H1 (cell line): ENCODE measurements around the gene HIPK2. TPM values are rescaled to one million over a fixed set of nuclear protein-coding genes. Genes with fewer than 3 reads are reported as not detected.

Experiments
- CTCF ChIA-PET: fragments of 300-600 bp; sonication (Branson Sonifier 250); formaldehyde crosslinking; loops from one replicate; lab custom pipeline; 2021; ENCODE audit not compliant: partially characterized antibody; lab: Charles Lee
- POLR2A ChIA-PET: fragments of 300-600 bp; sonication (Branson Sonifier 250); formaldehyde crosslinking; loops from one replicate; lab custom pipeline; 2021; ENCODE audit warnings: inconsistent platforms; ENCODE audit not compliant: partially characterized antibody; lab: Charles Lee
- DNase-seq, 2 experiments: peaks; one replicate each; pipeline versions ENCODE4 v3.0.0 to v3.0.0-alpha.2; 2010 to 2022; ENCODE audit warnings: low spot score in 2 of 2, low read depth in 1 of 2, mixed read lengths in 1 of 2
- FAIRE-seq: peaks from 2 replicates; lab custom pipeline; 2011; peaks lifted over from hg19 to GRCh38; lab: Jason Lieb, UNC
- H2AFZ ChIP-seq: 2 replicates; pipeline ENCODE4 v1.8.1; 2012; ENCODE audit warnings: low read length, inconsistent platforms
- H2AK5ac ChIP-seq: 2 replicates; pipeline ENCODE4 v1.6.1; 2013; ENCODE audit warnings: low read depth, low read length
- H2BK120ac ChIP-seq: replicated peaks from 2 replicates; pipeline ENCODE3; 2013; ENCODE audit warnings: low read depth, low read length, inconsistent platforms
- H2BK12ac ChIP-seq: 2 replicates; pipeline ENCODE4 v1.6.1; 2013; ENCODE audit warnings: low read depth, low read length
- H2BK15ac ChIP-seq: 2 replicates; pipeline ENCODE4 v1.6.1; 2013; ENCODE audit warnings: low read length
- H2BK20ac ChIP-seq: 2 replicates; pipeline ENCODE4 v1.6.1; 2013; ENCODE audit warnings: low read length
- H2BK5ac ChIP-seq: 2 replicates; pipeline ENCODE4 v1.6.1; 2013; ENCODE audit warnings: low read depth, low read length
- H3K14ac ChIP-seq: 2 replicates; pipeline ENCODE4 v1.6.1; 2013; ENCODE audit warnings: inconsistent platforms; ENCODE audit not compliant: insufficient read length
- H3K18ac ChIP-seq: 2 replicates; pipeline ENCODE4 v1.6.1; 2013; ENCODE audit warnings: low read length; ENCODE audit errors: extremely low read depth
- H3K23ac ChIP-seq: 2 replicates; pipeline ENCODE4 v1.6.1; 2013; ENCODE audit warnings: inconsistent platforms; ENCODE audit not compliant: insufficient read length
- H3K23me2 ChIP-seq: 2 replicates; pipeline ENCODE4 v1.6.1; 2013; ENCODE audit warnings: low read depth, low read length
- H3K27ac ChIP-seq: 2 replicates; pipeline ENCODE4 v1.6.1; 2011; ENCODE audit warnings: low read depth, low read length, inconsistent platforms
- H3K27me3 ChIP-seq, 4 experiments: replicated peaks in 1 of 4; 1 replicate in 1 of 4; 2 replicates in 3 of 4; pipeline versions ENCODE4 v1.6.1 to v1.8.1; 2011 to 2013; ENCODE audit warnings: low read length in 3 of 4, mild to moderate bottlenecking in 3 of 4, inconsistent platforms in 2 of 4, mixed read lengths in 2 of 4, moderate library complexity in 1 of 4; ENCODE audit not compliant: control insufficient read depth in 3 of 4, insufficient read depth in 3 of 4; ENCODE audit errors: extremely low read depth in 1 of 4
- H3K36me3 ChIP-seq, 4 experiments: 2 replicates each; pipeline versions ENCODE4 v1.6.1 to v1.8.1; 2011 to 2013; ENCODE audit warnings: mild to moderate bottlenecking in 4 of 4, low read length in 3 of 4, moderate library complexity in 2 of 4, control low read depth in 1 of 4, inconsistent platforms in 1 of 4; ENCODE audit not compliant: insufficient read depth in 4 of 4, control insufficient read depth in 2 of 4
- H3K4ac ChIP-seq: replicated peaks from 2 replicates; pipeline ENCODE3; 2013; ENCODE audit warnings: low read length, low read depth, mixed read lengths, inconsistent platforms; ENCODE audit not compliant: insufficient read length
- H3K4me1 ChIP-seq, 4 experiments: replicated peaks in 1 of 4; 1 replicate in 1 of 4; 2 replicates in 3 of 4; pipeline versions ENCODE4 v1.6.1 to v1.8.1; 2011 to 2013; ENCODE audit warnings: low read length in 3 of 4, inconsistent platforms in 2 of 4, mixed read lengths in 1 of 4; ENCODE audit not compliant: insufficient read depth in 4 of 4, control insufficient read depth in 3 of 4
- H3K4me2 ChIP-seq, 2 experiments: 2 replicates each; pipeline versions ENCODE4 v1.6.1 to v1.8.1; 2011 to 2013; ENCODE audit warnings: low read depth in 2 of 2, low read length in 2 of 2, control low read depth in 1 of 2, inconsistent platforms in 1 of 2, mild to moderate bottlenecking in 1 of 2; ENCODE audit not compliant: insufficient read depth in 1 of 2
- H3K4me3 ChIP-seq, 4 experiments: fragments of 200-600, 300-600 bp in 1 of 4; sonication (generic), shearing (Covaris generic), sonication (Bioruptor Twin) in 1 of 4; 2 replicates each; pipeline versions ENCODE4 v1.5.1 to v1.8.1; 2011 to 2016; ENCODE audit warnings: low read length in 4 of 4, low read depth in 3 of 4, control low read depth in 2 of 4, inconsistent platforms in 2 of 4, mild to moderate bottlenecking in 2 of 4, mixed read lengths in 1 of 4, moderate library complexity in 1 of 4; ENCODE audit not compliant: insufficient read depth in 2 of 4; ENCODE audit errors: extremely low read depth in 1 of 4
- H3K56ac ChIP-seq: replicated peaks from 2 replicates; pipeline ENCODE3; 2013; ENCODE audit warnings: low read depth, mild to moderate bottlenecking, mixed read lengths, low read length, inconsistent platforms; ENCODE audit not compliant: insufficient read length
- H3K79me1 ChIP-seq: 2 replicates; pipeline ENCODE4 v1.6.1; 2013; ENCODE audit warnings: low read depth, low read length, control low read depth
- H3K79me2 ChIP-seq, 2 experiments: 2 replicates each; pipeline versions ENCODE4 v1.6.1 to v1.8.1; 2012 to 2013; ENCODE audit warnings: low read length in 2 of 2, mild to moderate bottlenecking in 2 of 2, inconsistent platforms in 1 of 2; ENCODE audit not compliant: insufficient read depth in 2 of 2, control insufficient read depth in 1 of 2
- H3K9ac ChIP-seq, 4 experiments: replicated peaks in 1 of 4; 1 replicate in 1 of 4; 2 replicates in 3 of 4; pipeline versions ENCODE4 v1.6.1 to v1.8.1; 2011 to 2013; ENCODE audit warnings: low read depth in 3 of 4, low read length in 3 of 4, control low read depth in 2 of 4, mild to moderate bottlenecking in 2 of 4, moderate library complexity in 2 of 4, inconsistent platforms in 1 of 4; ENCODE audit errors: extremely low read depth in 1 of 4
- H3K9me3 ChIP-seq, 2 experiments: 2 replicates each; pipeline versions ENCODE4 v1.6.1 to v1.8.1; 2012 to 2013; ENCODE audit warnings: mild to moderate bottlenecking in 2 of 2, moderate library complexity in 2 of 2, control low read depth in 1 of 2, inconsistent platforms in 1 of 2, low read depth in 1 of 2, low read length in 1 of 2, mixed read lengths in 1 of 2; ENCODE audit not compliant: insufficient read depth in 2 of 2
- H4K20me1 ChIP-seq, 2 experiments: replicated peaks in 1 of 2; 2 replicates each; pipeline versions ENCODE3 to v1.8.1; 2011 to 2013; ENCODE audit warnings: inconsistent platforms in 2 of 2, low read length in 2 of 2, mild to moderate bottlenecking in 1 of 2; ENCODE audit not compliant: insufficient read depth in 2 of 2, control insufficient read depth in 1 of 2
- H4K5ac ChIP-seq: 2 replicates; pipeline ENCODE4 v1.6.1; 2013; ENCODE audit warnings: low read length, low read depth, mixed read lengths, inconsistent platforms; ENCODE audit not compliant: insufficient read length
- H4K8ac ChIP-seq: 2 replicates; pipeline ENCODE4 v1.8.0; 2013; ENCODE audit warnings: mild to moderate bottlenecking, moderate library complexity, low read length, inconsistent platforms; ENCODE audit not compliant: insufficient read depth; ENCODE audit errors: extremely low read depth
- H4K91ac ChIP-seq: replicated peaks from 2 replicates; pipeline ENCODE3; 2013; ENCODE audit warnings: low read length, mixed read lengths, inconsistent platforms; ENCODE audit not compliant: insufficient read length
- ATF3 ChIP-seq: IDR thresholded peaks from 2 replicates; pipeline ENCODE4 v1.6.1; 2011; ENCODE audit warnings: low read depth, mild to moderate bottlenecking, low read length; ENCODE audit not compliant: insufficient read depth
- BCL11A ChIP-seq, 2 experiments: IDR thresholded peaks; one replicate each; pipeline ENCODE4 v1.6.1; 2011; ENCODE audit warnings: low read depth in 2 of 2, low read length in 2 of 2, mild to moderate bottlenecking in 2 of 2
- BRCA1 ChIP-seq: IDR thresholded peaks from 2 replicates; pipeline ENCODE4 v1.6.1; 2012; ENCODE audit warnings: low read depth, low read length, improper control_type of control experiment
- FOSL1 ChIP-seq: IDR thresholded peaks from 2 replicates; pipeline ENCODE4 v1.6.1; 2011; ENCODE audit warnings: mild to moderate bottlenecking, low read depth, low read length, moderate library complexity; ENCODE audit not compliant: insufficient read depth
- JUN ChIP-seq: IDR thresholded peaks from 2 replicates; pipeline ENCODE4 v1.6.1; 2011; ENCODE audit warnings: low read depth, mild to moderate bottlenecking, improper control_type of control experiment, low read length
- POU5F1 ChIP-seq: IDR thresholded peaks from 2 replicates; pipeline ENCODE4 v1.6.1; 2011; ENCODE audit warnings: low read depth, mild to moderate bottlenecking, low read length, moderate library complexity
- RFX5 ChIP-seq: IDR thresholded peaks from 2 replicates; pipeline ENCODE4 v1.6.1; 2011; ENCODE audit warnings: low read depth, low read length, improper control_type of control experiment, borderline replicate concordance
- TAF7 ChIP-seq: optimal IDR thresholded peaks from 2 replicates; pipeline ENCODE3; 2011; ENCODE audit warnings: low read depth, mild to moderate bottlenecking, inconsistent platforms, low read length, moderate library complexity, borderline replicate concordance
- YY1 ChIP-seq: IDR thresholded peaks from 2 replicates; pipeline ENCODE4 v1.6.1; 2011; ENCODE audit warnings: low read depth, mild to moderate bottlenecking, low read length
- ZNF274 ChIP-seq: IDR thresholded peaks from 2 replicates; pipeline ENCODE4 v1.7.0; 2012; ENCODE audit warnings: low read length, borderline replicate concordance; ENCODE audit errors: extremely low read depth
- WGBS, 2 experiments: shearing (Covaris generic) in 1 of 2; methylation state at CpG; one replicate each; pipeline versions ENCODE4 v1.1.6 to v1.1.7; 2013 to 2015; ENCODE audit warnings: low lambda C conversion rate in 2 of 2, mixed read lengths in 2 of 2, inconsistent platforms in 1 of 2, low coverage in 1 of 2, missing lambda C conversion rate in 1 of 2; ENCODE audit not compliant: insufficient replicate concordance in 2 of 2, insufficient coverage in 1 of 2, insufficient read length in 1 of 2; ENCODE audit errors: extremely low coverage in 1 of 2, missing lambda C conversion rate in 1 of 2; 5-methylcytosine and 5-hydroxymethylcytosine counted together
- polyA plus RNA-seq, 7 experiments: library from polyadenylated mRNA; depleted of rRNA in 3 of 7; stranded (reverse) in 5 of 7; unstranded in 2 of 7; fragments of >200 nt in 5 of 7; fragments of 200-250 nt in 2 of 7; gene quantifications; 1 replicate in 5 of 7; 2 replicates in 1 of 7; 4 replicates in 1 of 7; pipeline versions ENCODE4 v1.2.1 to v1.2.3, GENCODE V29; 2011 to 2013; ENCODE audit warnings: missing spikeins in 2 of 7, mixed read lengths in 2 of 7
- total RNA-seq: library from RNA; stranded (reverse); fragmentation: NEBNext Ultra II Directional; extraction: Animal tissue kit (Norgen Biotek cat#: 25700); gene quantifications from 2 replicates; pipeline ENCODE4 v1.2.1, GENCODE V29; 2021

The HIPK2 gene
- total and polyA plus RNA-seq, 2 of the 8 experiments (the other 6 are each of a cell fraction or from before 2014, with no cell fraction given) = 8.3 to 24.3 TPM

DNA sequence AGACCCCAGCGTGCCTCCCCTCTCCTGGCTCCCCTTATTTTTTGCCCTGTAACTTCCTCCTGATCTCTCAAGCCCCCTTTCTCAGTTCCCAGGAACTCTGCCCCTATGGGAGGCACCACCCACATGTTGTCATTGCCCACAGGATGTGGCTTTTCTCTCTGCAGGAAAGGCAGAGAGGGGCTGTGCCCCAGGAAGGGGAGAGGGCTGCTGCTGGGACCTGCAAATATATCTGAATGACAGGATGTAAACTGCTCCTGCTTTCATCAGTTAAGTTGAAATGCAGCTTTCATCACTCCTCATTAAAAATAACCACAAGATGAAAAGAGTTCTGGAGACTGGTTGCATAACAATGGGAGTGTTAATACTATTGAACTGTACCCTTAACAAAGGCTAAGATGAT, 151.0 kb downstream of the HIPK2 start:
- H3K18ac ChIP-seq = no peak overlapping the region
- peaks cover 0 to 7% (median 2%) of the 10 kb centered on the region in 4 experiments; a peak in 3 of 8 replicates for H3K36me3 ChIP-seq
- no peaks in the 10 kb centered on the region for H3K27me3 ChIP-seq
- no peak overlapping the region for H2BK120ac ChIP-seq
- H3K4ac ChIP-seq = no peak overlapping the region
- H3K9me3 ChIP-seq = no peaks in the 10 kb centered on the region
- H4K8ac ChIP-seq = no peak overlapping the region
- no peak overlapping the region for H3K23ac ChIP-seq
- no peak overlapping the region for H3K27ac ChIP-seq
- H3K4me1 ChIP-seq = peaks cover 0 to 5% (median 2%) of the 10 kb centered on the region in 4 experiments; a peak in 3 of 7 replicates
- no peak overlapping the region for H3K4me2 ChIP-seq
- H4K20me1 ChIP-seq = no peaks in the 10 kb centered on the region
- no peak overlapping the region for H2AFZ ChIP-seq
- WGBS, 2 experiments = 88% methylated on average over 1 of the region's 1 CpG; no CpG with 5 or more reads in 1 of the 2 experiments
- H4K5ac ChIP-seq = no peak overlapping the region
- H3K79me1 ChIP-seq = no peaks in the 10 kb centered on the region
- no peaks in the 10 kb centered on the region for H3K23me2 ChIP-seq
- POLR2A ChIA-PET = no interaction called here
- no peak for TF ChIP-seq ATF3
- no peak for TF ChIP-seq BCL11A (IDR thresholded peaks at IDR 0.05; ENCODE audit: low read depth in 2 of 2, low read length in 2 of 2)
- no peak for TF ChIP-seq RFX5
- no peak for TF ChIP-seq BRCA1
- TF ChIP-seq POU5F1 = no peak
- no peak for TF ChIP-seq YY1
- no peak for TF ChIP-seq TAF7
- TF ChIP-seq FOSL1 = no peak
- TF ChIP-seq JUN = no peak
- TF ChIP-seq ZNF274 = no peak
- TF ChIP-seq, all 59 proteins: peak for 0
- Histone ChIP-seq H2BK5ac (no peak overlapping the region), H4K91ac (no peak overlapping the region), H3K9ac (no peak overlapping the region; a peak in 1 of 7 replicates), H3K14ac (no peak overlapping the region), H2BK15ac (no peak overlapping the region), H3K79me2 (no peaks in the 10 kb centered on the region), H3K4me3 (no peak overlapping the region), H2BK12ac (no peak overlapping the region), H2BK20ac (no peak overlapping the region), H2AK5ac (no peak overlapping the region), H3K56ac (no peak overlapping the region)
- CTCF ChIA-PET = interaction anchor here (1.4 to 2.0 kb wide), 3 partner anchors 19 to 379 kb away, joined by 3 to 6 read pairs (median 4); no protein-coding TSS in a partner anchor
- FAIRE-seq = no peak
- DNase-seq = no peak
